A549 (cell line): Measurements from ENCODE around the gene HIPK3. TPM values are rescaled to one million over a fixed set of nuclear protein-coding genes. Genes with fewer than 3 reads are reported as not detected.
"Not testable (repeated sequence)": the region's sequence is repeated elsewhere in the genome, so short reads cannot be mapped to it uniquely, and the experiment has no call there.

Experiments
- ATAC-seq, 2 experiments: fragments of 200-7000 bp in 1 of 2; fragments of >200 bp in 1 of 2; cut with Nextera tagmentation in 1 of 2; cut with Tn5 transposase in 1 of 2; 3 replicates each; pipeline versions ENCODE4 v1.8.0 to v1.9.1; 2018 to 2020; ENCODE audit warnings: mild to moderate bottlenecking in 1 of 2, moderate library complexity in 1 of 2
- CTCF ChIA-PET: fragments of 300-600 bp; sonication (Branson Sonifier 250); formaldehyde crosslinking; extraction: SDS; loops from one replicate; lab custom pipeline; 2021; ENCODE audit warnings: antibody characterized with exemption, inconsistent platforms; lab: Yijun Ruan, JAX
- POLR2A ChIA-PET: fragments of 350-600 bp; formaldehyde crosslinking; extraction: SDS; loops from one replicate; lab custom pipeline; 2021; ENCODE audit warnings: antibody characterized with exemption, inconsistent platforms; lab: Yijun Ruan, JAX
- DNase-seq, 2 experiments: peaks; one replicate each; pipeline versions ENCODE4 v3.0.0 to v3.0.0-alpha.2; 2011 to 2016; ENCODE audit warnings: low read depth in 1 of 2, low spot score in 1 of 2
- FAIRE-seq: peaks from 2 replicates; lab custom pipeline; 2011; peaks lifted over from hg19 to GRCh38; lab: Jason Lieb, UNC
- H3K27ac ChIP-seq, 2 experiments: fragments of >200 bp; sonication (Bioruptor Twin); formaldehyde crosslinking; 3 replicates each; pipeline ENCODE4 v1.5.1; 2016 to 2017
- H3K4me1 ChIP-seq: fragments of >200 bp; sonication (Bioruptor Twin); formaldehyde crosslinking; 3 replicates; pipeline ENCODE4 v1.6.1; 2016
- H3K4me2 ChIP-seq: fragments of >200 bp; sonication (Bioruptor Twin); formaldehyde crosslinking; 3 replicates; pipeline ENCODE4 v1.6.1; 2016
- H3K4me3 ChIP-seq: fragments of >200 bp; sonication (Bioruptor Twin); formaldehyde crosslinking; 3 replicates; pipeline ENCODE4 v1.5.1; 2016
- H3K9me3 ChIP-seq: fragments of >200 bp; sonication (Bioruptor Twin); formaldehyde crosslinking; 3 replicates; pipeline ENCODE4 v1.6.1; 2016
- CEBPB ChIP-seq, 2 experiments: fragments of >200 bp in 1 of 2; sonication (Bioruptor Twin) in 1 of 2; formaldehyde crosslinking in 1 of 2; IDR thresholded peaks; 2 replicates each; pipeline ENCODE4 v1.6.1; 2012 to 2016
- CHD4 ChIP-seq: fragments of 200-600 bp; sonication (generic); IDR thresholded peaks from 2 replicates; pipeline ENCODE4 v1.6.1; 2016; ENCODE audit warnings: antibody characterized with exemption, mild to moderate bottlenecking, borderline replicate concordance
- EHF ChIP-seq: fragments of 250-450 bp; sonication (Bioruptor Pico); IDR thresholded peaks from 2 replicates; pipeline ENCODE4 v1.5.0; 2020; ENCODE audit warnings: mild to moderate bottlenecking
- ESRRA ChIP-seq: fragments of 150-350 bp; IDR thresholded peaks from 2 replicates; pipeline ENCODE4 v1.6.1; 2014; ENCODE audit warnings: mild to moderate bottlenecking, low read length, borderline replicate concordance
- FOSB ChIP-seq: fragments of 250-450 bp; sonication (Bioruptor Pico); IDR thresholded peaks from 2 replicates; pipeline ENCODE4 v1.5.0; 2020; ENCODE audit warnings: mild to moderate bottlenecking, moderate library complexity
- GATA3 ChIP-seq: IDR thresholded peaks from 2 replicates; pipeline ENCODE4 v1.6.1; 2012; ENCODE audit warnings: borderline replicate concordance
- HDAC2 ChIP-seq: fragments of 200-600 bp; sonication (generic); IDR thresholded peaks from 2 replicates; pipeline ENCODE4 v1.6.1; 2016
- HEYL ChIP-seq: fragments of 250-450 bp; sonication (Bioruptor Pico); IDR thresholded peaks from 2 replicates; pipeline ENCODE4 v1.8.0; 2021; ENCODE audit warnings: mild to moderate bottlenecking, moderate library complexity
- KDM1A ChIP-seq: fragments of 200-600 bp; sonication (generic); IDR thresholded peaks from 2 replicates; pipeline ENCODE4 v1.6.1; 2016; ENCODE audit warnings: low read depth, mild to moderate bottlenecking
- MAZ ChIP-seq: fragments of 150-350 bp; IDR thresholded peaks from 2 replicates; pipeline ENCODE4 v1.6.1; 2014; ENCODE audit warnings: antibody characterized with exemption, low read depth, low read length, borderline replicate concordance
- NFE2L2 ChIP-seq: fragments of 150-350 bp; conservative IDR thresholded peaks from 2 replicates; pipeline ENCODE4 v1.6.1; 2014; ENCODE audit warnings: low read length
- NR3C1 ChIP-seq: fragments of >200 bp; sonication (Bioruptor Twin); formaldehyde crosslinking; IDR thresholded peaks from 3 replicates; pipeline ENCODE4 v1.6.1; 2017
- PHF8 ChIP-seq: fragments of 200-600 bp; sonication (generic); IDR thresholded peaks from 2 replicates; pipeline ENCODE4 v1.6.1; 2016; ENCODE audit warnings: low read depth, mild to moderate bottlenecking, antibody characterized with exemption, moderate library complexity, borderline replicate concordance
- RAD21 ChIP-seq, 2 experiments: fragments of >200 bp in 1 of 2; sonication (Bioruptor Twin) in 1 of 2; formaldehyde crosslinking in 1 of 2; IDR thresholded peaks in 1 of 2; conservative IDR thresholded peaks in 1 of 2; 2 replicates in 1 of 2; 3 replicates in 1 of 2; pipeline ENCODE4 v1.6.1; 2012 to 2018; ENCODE audit warnings: inconsistent platforms in 1 of 2
- SREBF2 ChIP-seq: fragments of 450-650 bp; IDR thresholded peaks from 2 replicates; pipeline ENCODE4 v1.6.1; 2014; ENCODE audit warnings: mild to moderate bottlenecking, moderate library complexity
- ZNF302 ChIP-seq: fragments of 250-450 bp; sonication (Bioruptor Pico); IDR thresholded peaks from 2 replicates; pipeline ENCODE4 v1.9.0; 2021; ENCODE audit warnings: inconsistent platforms, mild to moderate bottlenecking, moderate library complexity
- ZSCAN20 ChIP-seq: fragments of 250-450 bp; sonication (Bioruptor Pico); IDR thresholded peaks from 2 replicates; pipeline ENCODE4 v1.8.0; 2022; ENCODE audit warnings: mild to moderate bottlenecking, moderate library complexity
- WGBS: methylation state at CpG from one replicate; pipeline ENCODE4 v1.1.6; 2017; ENCODE audit errors: missing lambda C conversion rate; 5-methylcytosine and 5-hydroxymethylcytosine counted together
- polyA plus RNA-seq, 4 experiments: library from polyadenylated mRNA; depleted of rRNA in 3 of 4; stranded (reverse); fragments of >200 nt; fragmentation: RNase III in 1 of 4; extraction: RNeasy Plus Mini Kit Qiagen cat#74134 plus additional on column Dnase treatment in 1 of 4; gene quantifications; 2 replicates in 3 of 4; 3 replicates in 1 of 4; pipeline ENCODE4 v1.2.3, GENCODE V29; 2011 to 2017
- TF ChIP-seq, protein P1 (sequence below): IDR thresholded peaks from 2 replicates; pipeline ENCODE4 v1.6.1; 2012
- TF ChIP-seq, protein P2 (sequence below): fragments of >200 bp; sonication (Bioruptor Twin); formaldehyde crosslinking; IDR thresholded peaks from 3 replicates; pipeline ENCODE4 v1.5.1; 2016
- TF ChIP-seq, protein P3 (sequence below): fragments of 450-650 bp; IDR thresholded peaks from 2 replicates; pipeline ENCODE4 v1.6.1; 2014; ENCODE audit warnings: antibody characterized with exemption

Gene HIPK3
- polyA plus RNA-seq, 2 of the 4 experiments (the other 2 are of a cell fraction): 15.1 to 31.6 TPM

DNA sequence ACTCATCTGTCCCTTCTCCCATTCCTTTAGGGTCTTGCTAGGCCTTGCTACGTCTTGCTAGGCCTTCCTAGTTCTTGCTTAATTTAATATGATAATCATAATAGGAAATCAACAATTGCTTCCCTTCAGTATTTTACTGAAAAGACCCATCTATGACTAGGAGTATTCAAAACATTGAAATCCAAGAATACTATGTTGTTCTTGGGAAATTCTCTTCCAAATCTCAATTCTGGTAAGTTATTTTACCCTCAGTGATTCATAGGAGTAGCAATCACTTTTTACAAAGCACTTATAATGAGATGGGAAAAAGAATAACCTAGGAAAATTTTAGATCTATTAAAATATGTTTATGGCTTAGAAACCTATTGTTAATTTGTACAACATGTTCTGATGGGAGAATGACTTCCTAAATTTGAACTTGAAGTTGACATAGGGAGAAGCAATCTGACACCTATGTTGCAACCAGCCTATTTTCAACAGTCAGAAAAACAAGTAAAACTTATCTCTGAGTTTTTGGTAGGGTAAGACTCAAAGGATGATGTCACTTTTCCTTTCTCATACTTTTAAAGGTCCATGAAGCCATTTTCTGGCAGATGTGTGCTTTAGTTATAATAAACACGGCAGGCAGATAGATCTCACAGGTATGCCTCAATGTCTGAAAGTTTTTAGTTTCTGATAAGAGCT lies 29.5 kb upstream of the HIPK3 start (continued):
- TF ChIP-seq RAD21 (conservative IDR thresholded peaks at IDR 0.05 in 1 of 2, IDR thresholded peaks at IDR 0.05 in 1 of 2) (no peak), HDAC2 (no peak), ESRRA (no peak)
- TF ChIP-seq, protein P1, sequence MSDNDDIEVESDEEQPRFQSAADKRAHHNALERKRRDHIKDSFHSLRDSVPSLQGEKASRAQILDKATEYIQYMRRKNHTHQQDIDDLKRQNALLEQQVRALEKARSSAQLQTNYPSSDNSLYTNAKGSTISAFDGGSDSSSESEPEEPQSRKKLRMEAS: no peak
- TF ChIP-seq, all 56 proteins: peak for 0

DNA sequence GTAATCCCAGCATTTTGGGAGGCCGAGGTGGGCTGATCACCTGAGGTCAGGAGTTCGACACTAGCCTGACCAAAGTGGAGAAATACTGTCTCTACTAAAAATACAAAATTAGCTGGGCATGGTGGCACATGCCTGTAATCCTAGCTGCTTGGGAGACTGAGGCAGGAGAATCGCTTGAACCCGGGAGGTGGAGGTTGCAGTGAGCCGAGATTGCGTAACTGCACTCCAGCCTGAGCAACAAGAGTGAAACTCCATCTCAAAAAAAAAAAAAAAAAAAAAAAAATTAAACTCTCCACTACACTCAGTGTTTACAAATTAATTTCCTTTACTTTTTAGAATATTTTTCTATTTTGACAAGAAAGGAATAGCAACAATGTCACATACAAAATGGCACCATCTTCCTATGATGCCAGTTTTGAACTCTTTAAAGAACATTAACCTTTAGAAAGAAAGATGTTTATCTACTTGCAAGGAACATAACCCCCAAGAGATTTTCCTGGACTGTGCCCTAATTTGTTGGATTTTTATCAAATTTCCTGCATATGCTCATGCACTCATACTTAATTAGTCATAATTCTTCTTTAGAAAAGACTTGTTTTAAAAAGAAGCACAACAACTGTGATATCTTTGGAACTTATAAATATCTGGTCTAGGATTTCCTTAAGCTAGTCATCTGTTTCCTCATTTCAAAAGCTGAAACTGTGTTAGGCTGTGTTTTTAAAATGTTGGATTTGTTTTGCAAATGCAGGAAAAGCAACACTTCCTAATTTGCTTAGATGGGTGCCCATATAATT lies 22.6 kb upstream of the HIPK3 start:
- DNase-seq (no peak), ATAC-seq (no peak)
- Histone ChIP-seq H3K27ac (no peak overlapping the region), H3K4me1 (no peaks in the 10 kb centered on the region), H3K4me2 (no peak overlapping the region), H3K9me3 (no peaks in the 10 kb centered on the region)
- TF ChIP-seq FOSB (CRISPR knock-in tag) (no peak), ZSCAN20 (CRISPR knock-in tag) (no peak), CEBPB (IDR thresholded peaks at IDR 0.05) (0 out of 4 replicates have a peak, but pooled peaks have one; percentile 15 to 21)
- TF ChIP-seq, all 56 proteins: peak for 1
- CTCF ChIA-PET: no interaction called here
- POLR2A ChIA-PET: no interaction called here
- H3K4me3 ChIP-seq: no peak overlapping the region
- FAIRE-seq: no peak
- WGBS: 98% methylated on average over 6 of the region's 6 CpGs

DNA sequence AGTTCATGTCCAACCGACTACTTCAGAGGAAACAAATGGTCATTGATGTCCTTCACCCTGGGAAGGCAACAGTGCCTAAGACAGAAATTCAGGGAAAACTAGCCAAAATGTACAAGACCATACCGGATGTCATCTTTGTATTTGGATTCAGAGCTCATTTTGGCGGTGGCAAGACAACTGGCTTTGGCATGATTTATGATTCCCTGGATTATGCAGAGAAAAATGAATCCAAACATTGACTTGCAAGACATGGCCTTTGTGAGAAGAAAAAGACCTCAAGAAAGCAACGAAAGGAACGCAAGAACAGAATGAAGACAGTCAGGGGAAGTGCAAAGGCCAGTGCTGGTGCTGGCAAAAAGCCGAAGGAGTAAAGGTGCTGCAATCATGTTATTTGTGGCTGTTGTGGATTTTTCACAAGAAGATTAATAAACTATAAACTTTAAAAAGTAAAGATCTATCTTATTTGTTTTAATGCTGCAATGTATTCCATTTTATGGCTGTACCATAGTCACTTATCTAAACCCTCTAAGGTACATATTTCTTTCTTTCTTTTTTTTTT lies 20.1 kb upstream of the HIPK3 start:
- 84% methylated on average over 6 of the region's 6 CpGs for WGBS
- FAIRE-seq (no peak), DNase-seq (no peak), ATAC-seq (no peak)
- Histone ChIP-seq H3K27ac (no peak overlapping the region), H3K4me2 (no peak overlapping the region), H3K4me1 (0 out of 3 replicates have a peak, but pooled peaks cover 4% of the 10 kb centered on the region), H3K9me3 (no peaks in the 10 kb centered on the region), H3K4me3 (no peak overlapping the region)
- no peak for TF ChIP-seq NR3C1
- TF ChIP-seq, protein P2, sequence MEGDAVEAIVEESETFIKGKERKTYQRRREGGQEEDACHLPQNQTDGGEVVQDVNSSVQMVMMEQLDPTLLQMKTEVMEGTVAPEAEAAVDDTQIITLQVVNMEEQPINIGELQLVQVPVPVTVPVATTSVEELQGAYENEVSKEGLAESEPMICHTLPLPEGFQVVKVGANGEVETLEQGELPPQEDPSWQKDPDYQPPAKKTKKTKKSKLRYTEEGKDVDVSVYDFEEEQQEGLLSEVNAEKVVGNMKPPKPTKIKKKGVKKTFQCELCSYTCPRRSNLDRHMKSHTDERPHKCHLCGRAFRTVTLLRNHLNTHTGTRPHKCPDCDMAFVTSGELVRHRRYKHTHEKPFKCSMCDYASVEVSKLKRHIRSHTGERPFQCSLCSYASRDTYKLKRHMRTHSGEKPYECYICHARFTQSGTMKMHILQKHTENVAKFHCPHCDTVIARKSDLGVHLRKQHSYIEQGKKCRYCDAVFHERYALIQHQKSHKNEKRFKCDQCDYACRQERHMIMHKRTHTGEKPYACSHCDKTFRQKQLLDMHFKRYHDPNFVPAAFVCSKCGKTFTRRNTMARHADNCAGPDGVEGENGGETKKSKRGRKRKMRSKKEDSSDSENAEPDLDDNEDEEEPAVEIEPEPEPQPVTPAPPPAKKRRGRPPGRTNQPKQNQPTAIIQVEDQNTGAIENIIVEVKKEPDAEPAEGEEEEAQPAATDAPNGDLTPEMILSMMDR: no peak
- TF ChIP-seq PHF8: no peak
- no peak for TF ChIP-seq GATA3
- no peak for TF ChIP-seq NFE2L2
- TF ChIP-seq MAZ: no peak
- TF ChIP-seq, protein P1: no peak
- TF ChIP-seq, protein P3, sequence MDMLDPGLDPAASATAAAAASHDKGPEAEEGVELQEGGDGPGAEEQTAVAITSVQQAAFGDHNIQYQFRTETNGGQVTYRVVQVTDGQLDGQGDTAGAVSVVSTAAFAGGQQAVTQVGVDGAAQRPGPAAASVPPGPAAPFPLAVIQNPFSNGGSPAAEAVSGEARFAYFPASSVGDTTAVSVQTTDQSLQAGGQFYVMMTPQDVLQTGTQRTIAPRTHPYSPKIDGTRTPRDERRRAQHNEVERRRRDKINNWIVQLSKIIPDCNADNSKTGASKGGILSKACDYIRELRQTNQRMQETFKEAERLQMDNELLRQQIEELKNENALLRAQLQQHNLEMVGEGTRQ: no peak
- no peak for TF ChIP-seq SREBF2
- no peak for TF ChIP-seq KDM1A
- ChIA-PET POLR2A (interaction anchor here (0.6 kb wide), 1 partner anchor 264 kb away, joined by 3 read pairs; no protein-coding TSS in a partner anchor), CTCF (interaction anchor here (1.1 kb wide), 1 partner anchor 18 kb away, joined by 3 read pairs; no protein-coding TSS in a partner anchor)

DNA sequence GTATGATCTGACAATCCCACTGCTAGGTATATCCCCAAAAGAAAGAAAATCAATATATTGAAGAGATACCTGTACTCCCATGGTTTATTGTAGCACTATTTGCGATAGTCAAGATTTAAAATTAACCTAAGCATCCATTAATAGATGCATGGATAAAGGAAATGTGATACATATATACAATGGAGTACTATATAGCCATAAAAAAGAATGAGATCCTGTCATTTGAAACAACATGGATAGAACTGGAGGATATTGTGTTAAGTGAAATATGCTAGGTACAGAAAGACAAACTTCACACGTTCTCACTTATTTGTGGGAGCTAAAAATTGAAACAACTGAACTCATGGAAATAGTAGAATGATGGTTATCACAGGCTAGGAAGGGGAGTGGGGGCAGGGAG lies 14.6 kb upstream of the HIPK3 start:
- POLR2A ChIA-PET: no interaction called here
- WGBS: 7% methylated on average over 2 of the region's 2 CpGs
- FAIRE-seq: no peak

DNA sequence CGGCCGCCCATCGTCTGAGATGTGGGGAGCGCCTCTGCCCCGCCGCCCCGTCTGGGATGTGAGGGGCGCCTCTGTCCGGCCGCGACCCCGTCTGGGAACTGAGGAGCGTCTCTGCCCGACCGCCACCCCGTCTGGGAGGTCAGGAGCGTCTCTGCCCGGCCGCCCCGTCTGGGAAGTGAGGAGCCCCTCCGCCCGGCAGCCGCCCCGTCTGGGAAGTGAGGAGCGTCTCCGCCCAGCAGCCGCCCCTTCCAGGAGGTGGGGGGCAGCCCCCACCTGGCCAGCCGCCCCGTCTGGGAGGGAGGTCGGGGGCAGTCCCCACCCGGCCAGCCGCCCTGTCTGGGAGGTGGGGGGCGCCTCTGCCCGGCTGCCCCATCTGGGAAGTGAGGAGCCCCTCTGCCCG lies 13.5 kb upstream of the HIPK3 start:
- POLR2A ChIA-PET, CTCF ChIA-PET, H3K27ac ChIP-seq, H3K4me1 ChIP-seq, H3K4me3 ChIP-seq, DNase-seq, FAIRE-seq, H3K4me2 ChIP-seq, H3K9me3 ChIP-seq, ATAC-seq: not testable (repeated sequence)
- 92% methylated on average over 18 of the region's 35 CpGs for WGBS

More for the DNA sequence above, 14.6 kb upstream of the HIPK3 start:
- no peak for DNase-seq
- H3K4me2 ChIP-seq: no peak overlapping the region
- no peak overlapping the region for H3K27ac ChIP-seq
- no peak for ATAC-seq
- TF ChIP-seq EHF: no peak
- no peak for TF ChIP-seq CHD4
- TF ChIP-seq HDAC2: no peak
- no peak for TF ChIP-seq ZNF302
- TF ChIP-seq HEYL: no peak
- TF ChIP-seq, all 56 proteins: peak for 0
- Histone ChIP-seq H3K4me3 (no peak overlapping the region), H3K4me1 (0 out of 3 replicates have a peak, but pooled peaks cover 4% of the 10 kb centered on the region), H3K9me3 (no peaks in the 10 kb centered on the region)
- CTCF ChIA-PET: no interaction called here
